ENCODE data around the gene YY1AP1.
A peak's percentile ranks its signal among the peaks of the same experiment; 100 is the strongest.
"Not testable (repeated sequence)": the region's sequence is repeated elsewhere in the genome, so short reads cannot be mapped to it uniquely, and the experiment has no call there.

YY1AP1 gene

DNA sequence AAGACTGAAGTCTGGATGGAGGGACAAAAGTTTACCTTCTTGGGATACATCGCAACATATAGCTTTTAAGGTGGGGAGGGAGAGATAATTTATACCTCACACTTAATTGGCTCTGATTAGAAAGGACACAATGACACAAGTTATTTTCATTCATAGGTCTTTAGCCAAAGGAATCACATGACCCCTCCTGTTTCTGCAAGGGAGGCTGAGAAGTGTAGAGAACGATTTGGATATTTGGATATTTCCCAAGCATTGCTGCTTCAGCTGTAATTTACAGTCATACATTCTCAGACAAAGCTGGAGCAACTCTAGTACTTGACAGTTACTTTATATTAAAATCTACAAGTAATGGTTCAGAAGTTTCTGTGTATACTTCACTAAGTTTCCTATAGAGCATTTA is 24.5 kb upstream of the YY1AP1 start:
- peaks cover 54% of the 10 kb centered on the region for H3K36me3 ChIP-seq (ENCODE audit: insufficient read depth, low read length)
- no peak overlapping the region for H3K27ac ChIP-seq (ENCODE audit: low read length)
- no peaks in the 10 kb centered on the region for H3K27me3 ChIP-seq (ENCODE audit: insufficient read depth, low read length, poor library complexity)
- H3K9ac ChIP-seq (ENCODE audit: low read depth, low read length), result no peak overlapping the region
- H3K79me2 ChIP-seq (ENCODE audit: insufficient read depth, low read length), result peaks cover 47% of the 10 kb centered on the region
- DNase-seq (no peak), ATAC-seq (ENCODE audit: insufficient read depth, low read depth) (no peak)
- H3K4me1 ChIP-seq (ENCODE audit: insufficient read depth, low read length), result no peaks in the 10 kb centered on the region
- H4K20me1 ChIP-seq (ENCODE audit: insufficient read depth, low read length), result peaks cover 5% of the 10 kb centered on the region; the same call in 1 of the 2 replicates
- H3K4me3 ChIP-seq (ENCODE audit: low read depth in 1 of 2, low read length in 2 of 2), result no peak overlapping the region
- H2AFZ ChIP-seq (ENCODE audit: low read depth, low read length), result no peak overlapping the region
- TF ChIP-seq EZH2 (IDR thresholded peaks at IDR 0.05; ENCODE audit: borderline replicate concordance, low read depth, low read length, severe bottlenecking), result no peak
- TF ChIP-seq, protein P1, sequence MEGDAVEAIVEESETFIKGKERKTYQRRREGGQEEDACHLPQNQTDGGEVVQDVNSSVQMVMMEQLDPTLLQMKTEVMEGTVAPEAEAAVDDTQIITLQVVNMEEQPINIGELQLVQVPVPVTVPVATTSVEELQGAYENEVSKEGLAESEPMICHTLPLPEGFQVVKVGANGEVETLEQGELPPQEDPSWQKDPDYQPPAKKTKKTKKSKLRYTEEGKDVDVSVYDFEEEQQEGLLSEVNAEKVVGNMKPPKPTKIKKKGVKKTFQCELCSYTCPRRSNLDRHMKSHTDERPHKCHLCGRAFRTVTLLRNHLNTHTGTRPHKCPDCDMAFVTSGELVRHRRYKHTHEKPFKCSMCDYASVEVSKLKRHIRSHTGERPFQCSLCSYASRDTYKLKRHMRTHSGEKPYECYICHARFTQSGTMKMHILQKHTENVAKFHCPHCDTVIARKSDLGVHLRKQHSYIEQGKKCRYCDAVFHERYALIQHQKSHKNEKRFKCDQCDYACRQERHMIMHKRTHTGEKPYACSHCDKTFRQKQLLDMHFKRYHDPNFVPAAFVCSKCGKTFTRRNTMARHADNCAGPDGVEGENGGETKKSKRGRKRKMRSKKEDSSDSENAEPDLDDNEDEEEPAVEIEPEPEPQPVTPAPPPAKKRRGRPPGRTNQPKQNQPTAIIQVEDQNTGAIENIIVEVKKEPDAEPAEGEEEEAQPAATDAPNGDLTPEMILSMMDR (IDR thresholded peaks at IDR 0.05; ENCODE audit: borderline replicate concordance, extremely low read depth, low read length, poor library complexity, severe bottlenecking), result no peak
- H3K9me3 ChIP-seq (ENCODE audit: insufficient read depth, low read length, severe bottlenecking), result no peaks in the 10 kb centered on the region
- no peak overlapping the region for H3K4me2 ChIP-seq (ENCODE audit: insufficient read depth, low read length)

DNA sequence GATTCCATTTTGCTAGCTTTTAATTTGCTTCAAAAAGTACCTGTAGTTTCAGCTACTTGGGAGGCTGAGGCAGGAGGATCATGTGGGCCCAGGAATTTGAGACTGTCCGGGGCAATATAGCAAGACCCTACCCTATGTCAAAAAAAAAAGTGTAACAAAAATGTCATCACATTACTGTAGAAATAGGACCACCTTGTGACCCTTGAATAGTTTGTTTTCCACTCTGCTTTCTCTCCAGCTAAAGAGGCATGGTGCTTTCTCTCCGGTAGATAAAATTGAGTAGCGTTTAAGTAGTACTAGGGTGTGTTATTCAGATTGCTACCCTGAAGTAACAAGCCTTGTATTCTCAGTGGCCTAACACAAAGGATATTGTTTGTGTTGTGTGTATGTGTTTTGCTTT is 24.1 kb upstream of the YY1AP1 start:
- 0 out of 3 replicates have a peak, but pooled peaks have one; percentile 40 for ATAC-seq (ENCODE audit: insufficient read depth, low read depth)
- H3K9me3 ChIP-seq (ENCODE audit: insufficient read depth, low read length, severe bottlenecking); H2AFZ ChIP-seq (ENCODE audit: low read depth, low read length); H3K27me3 ChIP-seq (ENCODE audit: insufficient read depth, low read length, poor library complexity); H4K20me1 ChIP-seq (ENCODE audit: insufficient read depth, low read length); H3K27ac ChIP-seq (ENCODE audit: low read length); H3K4me3 ChIP-seq (ENCODE audit: low read depth in 1 of 2, low read length in 2 of 2); H3K4me1 ChIP-seq (ENCODE audit: insufficient read depth, low read length); H3K9ac ChIP-seq (ENCODE audit: low read depth, low read length); DNase-seq; H3K4me2 ChIP-seq (ENCODE audit: insufficient read depth, low read length): not testable (repeated sequence)
- TF ChIP-seq, protein P1 (IDR thresholded peaks at IDR 0.05; ENCODE audit: borderline replicate concordance, extremely low read depth, low read length, poor library complexity, severe bottlenecking), result peak; percentile 46
- peaks cover 51% of the 10 kb centered on the region for H3K79me2 ChIP-seq (ENCODE audit: insufficient read depth, low read length)
- H3K36me3 ChIP-seq (ENCODE audit: insufficient read depth, low read length), result peaks cover 54% of the 10 kb centered on the region

- peaks cover 57% of the 10 kb centered on the region for H3K79me2 ChIP-seq (ENCODE audit: insufficient read depth, low read length)
Observed at GRCh38 chr1:155711457-155711856, 22.9 kb upstream of the YY1AP1 start.

DNA sequence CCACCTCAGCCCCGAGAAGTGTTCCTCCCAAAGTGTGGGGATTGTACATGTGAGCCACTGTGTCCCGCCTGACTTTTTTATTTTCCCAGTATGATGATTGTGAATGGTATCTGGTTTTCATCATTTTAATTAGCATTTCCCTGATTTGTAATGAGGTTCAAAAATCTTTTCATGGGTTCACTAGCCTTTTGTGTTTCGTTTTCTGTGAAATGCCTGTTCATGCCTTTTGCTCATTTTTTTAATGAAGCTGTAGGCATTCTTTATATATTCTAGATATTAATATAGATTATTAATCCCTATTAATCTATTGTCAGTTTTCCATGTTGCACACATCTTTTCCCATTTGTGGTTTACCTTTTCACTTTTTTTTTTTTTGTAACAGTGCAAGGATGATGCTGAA is 20.8 kb upstream of the YY1AP1 start:
- Histone ChIP-seq H3K4me3 (ENCODE audit: low read depth in 1 of 2, low read length in 2 of 2) (no peak overlapping the region), H3K4me2 (ENCODE audit: insufficient read depth, low read length) (no peak overlapping the region), H2AFZ (ENCODE audit: low read depth, low read length) (no peak overlapping the region), H3K9me3 (ENCODE audit: insufficient read depth, low read length, severe bottlenecking) (no peaks in the 10 kb centered on the region), H4K20me1 (ENCODE audit: insufficient read depth, low read length) (peaks cover 19% of the 10 kb centered on the region), H3K27ac (ENCODE audit: low read length) (no peak overlapping the region), H3K36me3 (ENCODE audit: insufficient read depth, low read length) (peaks cover 40% of the 10 kb centered on the region), H3K4me1 (ENCODE audit: insufficient read depth, low read length) (no peaks in the 10 kb centered on the region), H3K9ac (ENCODE audit: low read depth, low read length) (no peak overlapping the region), H3K79me2 (ENCODE audit: insufficient read depth, low read length) (peaks cover 68% of the 10 kb centered on the region), H3K27me3 (ENCODE audit: insufficient read depth, low read length, poor library complexity) (no peaks in the 10 kb centered on the region)
- ATAC-seq (ENCODE audit: insufficient read depth, low read depth), result no peak
- no peak for DNase-seq
- TF ChIP-seq EZH2 (IDR thresholded peaks at IDR 0.05; ENCODE audit: borderline replicate concordance, low read depth, low read length, severe bottlenecking), result no peak
- TF ChIP-seq, protein P1 (IDR thresholded peaks at IDR 0.05; ENCODE audit: borderline replicate concordance, extremely low read depth, low read length, poor library complexity, severe bottlenecking), result no peak

More at GRCh38 chr1:155711457-155711856, 22.9 kb upstream of the YY1AP1 start:
- H3K9ac ChIP-seq (ENCODE audit: low read depth, low read length); H3K9me3 ChIP-seq (ENCODE audit: insufficient read depth, low read length, severe bottlenecking); ATAC-seq (ENCODE audit: insufficient read depth, low read depth); H3K27me3 ChIP-seq (ENCODE audit: insufficient read depth, low read length, poor library complexity); H4K20me1 ChIP-seq (ENCODE audit: insufficient read depth, low read length); H3K27ac ChIP-seq (ENCODE audit: low read length); H3K4me1 ChIP-seq (ENCODE audit: insufficient read depth, low read length); DNase-seq; H3K4me2 ChIP-seq (ENCODE audit: insufficient read depth, low read length); H2AFZ ChIP-seq (ENCODE audit: low read depth, low read length); H3K4me3 ChIP-seq (ENCODE audit: low read depth in 1 of 2, low read length in 2 of 2): not testable (repeated sequence)
- H3K36me3 ChIP-seq (ENCODE audit: insufficient read depth, low read length), result peaks cover 48% of the 10 kb centered on the region
